Measurements from ENCODE around the gene GOLGB1. TPM values are rescaled to one million over a fixed set of nuclear protein-coding genes. Genes with fewer than 3 reads are reported as not detected.

GOLGB1 gene
- total and polyA plus RNA-seq, 10 donors, result 7.2 to 87.0 (median 47.8) TPM

- DNase-seq, result no peak
These were observed 8.4 kb upstream of the GOLGB1 start for GRCh38 chr3:121757812-121758545.

GRCh38 chr3:121757087-121757811, 7.7 kb upstream of the GOLGB1 start:
- H3K27ac ChIP-seq, result no peak overlapping the region
- 82 to 96% (median 86%) methylated on average over 4 of the region's 4 CpGs for WGBS, 5 donors

More at GRCh38 chr3:121757812-121758545, 8.4 kb upstream of the GOLGB1 start:
- Histone ChIP-seq H3K4me3 (no peak overlapping the region), H3K27ac (no peak overlapping the region), H3K36me3 (no peaks in the 10 kb centered on the region), H3K4me1 (peaks cover 0 to 7% (median 0%) of the 10 kb centered on the region in 6 donors), H3K27me3 (replicated peaks in 1 of 7) (no peaks in the 10 kb centered on the region), H3K9me3 (no peaks in the 10 kb centered on the region)
- TF ChIP-seq CTCF (IDR thresholded peaks at IDR 0.05 in 8 of 11, conservative IDR thresholded peaks at IDR 0.05 in 3 of 11) (no peak), POLR2A (IDR thresholded peaks at IDR 0.05) (no peak), POLR2AphosphoS5 (IDR thresholded peaks at IDR 0.05) (no peak)
- intact Hi-C loops (cut with DNase I; ENCODE audit: low total_unique reads), result no loop called here
- 79 to 95% (median 91%) methylated on average over 12 to 15 of the region's 15 CpGs for WGBS, 5 donors

GRCh38 chr3:121752772-121753171, 3.2 kb upstream of the GOLGB1 start:
- Histone ChIP-seq H3K4me3 (no peak overlapping the region), H3K9me3 (no peaks in the 10 kb centered on the region), H3K4me1 (peaks cover 8 to 29% (median 22%) of the 10 kb centered on the region in 6 donors), H3K36me3 (no peaks in the 10 kb centered on the region), H3K27me3 (replicated peaks in 1 of 7) (no peaks in the 10 kb centered on the region), H3K27ac (no peak overlapping the region)
- intact Hi-C loops (cut with DNase I; ENCODE audit: low total_unique reads), result no loop called here
- DNase-seq, result no peak
- WGBS, 5 donors, result 27 to 52% (median 50%) methylated on average over 1 of the region's 1 CpG
- no peak for TF ChIP-seq CTCF (IDR thresholded peaks at IDR 0.05 in 8 of 11, conservative IDR thresholded peaks at IDR 0.05 in 3 of 11)
- TF ChIP-seq POLR2A (IDR thresholded peaks at IDR 0.05), result no peak
- TF ChIP-seq POLR2AphosphoS5 (IDR thresholded peaks at IDR 0.05), result no peak

More at GRCh38 chr3:121757087-121757811, 7.7 kb upstream of the GOLGB1 start:
- Histone ChIP-seq H3K36me3 (no peaks in the 10 kb centered on the region), H3K4me3 (no peak overlapping the region), H3K4me1 (peaks cover 0 to 7% (median 0%) of the 10 kb centered on the region in 6 donors), H3K9me3 (no peaks in the 10 kb centered on the region), H3K27me3 (replicated peaks in 1 of 7) (no peaks in the 10 kb centered on the region)
- intact Hi-C loops (cut with DNase I; ENCODE audit: low total_unique reads), result no loop called here
- no peak for DNase-seq
- no peak for TF ChIP-seq POLR2A (IDR thresholded peaks at IDR 0.05)
- no peak for TF ChIP-seq POLR2AphosphoS5 (IDR thresholded peaks at IDR 0.05)
- no peak for TF ChIP-seq CTCF (IDR thresholded peaks at IDR 0.05 in 8 of 11, conservative IDR thresholded peaks at IDR 0.05 in 3 of 11)

GRCh38 chr3:121752261-121752660, 2.7 kb upstream of the GOLGB1 start:
- 81 to 91% (median 88%) methylated on average over 1 of the region's 1 CpG for WGBS, 5 donors

More at GRCh38 chr3:121752261-121752660, 2.7 kb upstream of the GOLGB1 start:
- no peak overlapping the region for H3K27ac ChIP-seq
- H3K36me3 ChIP-seq, result no peaks in the 10 kb centered on the region
- H3K27me3 ChIP-seq (replicated peaks in 1 of 7), result no peaks in the 10 kb centered on the region
- no peak for DNase-seq
- TF ChIP-seq POLR2AphosphoS5 (IDR thresholded peaks at IDR 0.05) (no peak), POLR2A (IDR thresholded peaks at IDR 0.05) (no peak), CTCF (IDR thresholded peaks at IDR 0.05 in 8 of 11, conservative IDR thresholded peaks at IDR 0.05 in 3 of 11) (no peak)
- H3K4me3 ChIP-seq, result no peak overlapping the region
- H3K9me3 ChIP-seq, result no peaks in the 10 kb centered on the region
- intact Hi-C loops (cut with DNase I; ENCODE audit: low total_unique reads), result no loop called here
- H3K4me1 ChIP-seq, result peaks cover 12 to 30% (median 27%) of the 10 kb centered on the region in 6 donors
